Heart left ventricle (tissue), 16 donors: ENCODE measurements around the gene FEN1. TPM values are rescaled to one million over a fixed set of nuclear protein-coding genes. Genes with fewer than 3 reads are reported as not detected.
A peak's percentile ranks its signal among the peaks of the same experiment; 100 is the strongest.

Source experiments
- ATAC-seq, 4 donors: fragments of 200-7000 bp; cut with Tn5 transposase; one replicate each; pipeline ENCODE4 v1.9.1; 2020 to 2022; ENCODE audit warnings: moderate library complexity in 4 of 4, mild to moderate bottlenecking in 3 of 4, moderate number of reproducible peaks in 1 of 4
- DNase-seq, 5 donors: peaks; one replicate each; pipeline ENCODE4 v3.0.0-alpha.2; 2020
- H3K27ac ChIP-seq, 12 donors: fragments of 200-600 bp; sonication (generic) in 4 of 12; one replicate each; pipeline versions ENCODE4 v1.5.0 to v1.8.0; 2016 to 2022; ENCODE audit warnings: mild to moderate bottlenecking in 2 of 12
- H3K27me3 ChIP-seq, 9 donors: fragments of 200-600 bp; sonication (generic) in 2 of 9; one replicate each; pipeline versions ENCODE4 v1.5.1 to v1.8.0; 2016 to 2022; ENCODE audit warnings: mild to moderate bottlenecking in 3 of 9
- H3K36me3 ChIP-seq, 9 donors: fragments of 200-600 bp; sonication (generic) in 2 of 9; one replicate each; pipeline versions ENCODE4 v1.5.0 to v1.8.0; 2018 to 2022; ENCODE audit warnings: mild to moderate bottlenecking in 2 of 9
- H3K4me1 ChIP-seq, 12 donors: fragments of 200-600 bp; sonication (generic) in 4 of 12; one replicate each; pipeline versions ENCODE4 v1.5.0 to v1.8.0; 2016 to 2022; ENCODE audit warnings: mild to moderate bottlenecking in 3 of 12
- H3K4me3 ChIP-seq, 12 donors: fragments of 200-600 bp; sonication (generic) in 4 of 12; one replicate each; pipeline versions ENCODE4 v1.5.0 to v1.8.0; 2017 to 2022; ENCODE audit warnings: mild to moderate bottlenecking in 9 of 12, moderate library complexity in 4 of 12
- H3K9me3 ChIP-seq, 12 donors: fragments of 200-600 bp; sonication (generic) in 4 of 12; one replicate each; pipeline versions ENCODE4 v1.5.0 to v1.8.0; 2016 to 2022; ENCODE audit warnings: mild to moderate bottlenecking in 1 of 12
- CTCF ChIP-seq, 12 donors: fragments of 200-600 bp; sonication (generic) in 4 of 12; IDR thresholded peaks; one replicate each; pipeline versions ENCODE4 v1.5.0 to v1.8.0; 2018 to 2022; ENCODE audit warnings: antibody characterized with exemption in 12 of 12, mild to moderate bottlenecking in 5 of 12
- POLR2A ChIP-seq, 2 donors: fragments of 450-650 bp; IDR thresholded peaks; one replicate each; pipeline ENCODE4 v1.6.1; 2017; ENCODE audit warnings: antibody characterized with exemption in 2 of 2, mild to moderate bottlenecking in 2 of 2, moderate library complexity in 2 of 2
- WGBS, 4 donors: extraction: QIAGEN DNeasy Blood & Tissue Kit in 2 of 4; methylation state at CpG; one replicate each; pipeline versions ENCODE4 v1.1.5 to v1.1.7; 2013 to 2018; 5-methylcytosine and 5-hydroxymethylcytosine counted together
- intact Hi-C, 10 donors: fragments of 100-400 bp; cut with DNase I; formaldehyde crosslinking; loops; one replicate each; pipeline versions ENCODE4 v1.11.1 to v1.14.2; 2022
- polyA plus RNA-seq, 2 donors: library from polyadenylated mRNA; stranded (reverse); fragments of 200-250 nt; gene quantifications; one replicate each; pipeline ENCODE4 v1.2.3, GENCODE V29; 2013
- total RNA-seq, 9 donors: library from RNA; depleted of rRNA in 2 of 9; stranded (reverse); fragments of >200 nt in 2 of 9; fragmentation: NEBNext Ultra II Directional in 3 of 9; extraction: Animal tissue kit (Norgen Biotek cat#: 25700) in 3 of 9; gene quantifications; one replicate each; pipeline versions ENCODE4 v1.1.0 to v1.2.4, GENCODE V29; 2016 to 2023
- donor health status: ischemic (EF 13 %, LVEDD 7.1; RV severe dilation, severe dysfunction).
- donor health status: healthy with polysubstance abuse.
- donor health status: DM: no; HTN: yes; CAD: no.
- donor health status: DM: no; HTN: no; CAD: no.
- donor health status: ischemic (EF 25% LVEDD 6.9; RV normal size, moderate dysfunction).
- donor health status: ischemic (EF 25% LVEDD 5.7; RV mildly dilated, moderate dysfunction).
- donor health status: healthy.
- donor health status: DM: yes; HTN: yes; CAD: no.
- donor health status: ischemic (EF 35%, LVEDD 5.7; RV mildly dilated, moderate dysfunction).
- donor health status: nonischemic (EF 11% LVEDD 7.7; RV severe dilation, severe dysfunction).
- donor health status: DM: yes; HTN: yes; CAD: no.
- donor health status: PGD.
- donor health status: ischemic (EF 29% LVEDD 5.4; RV normal size, mild dysfunction).
- donor health status: nonischemic (EF 23%, LVEDD 6.1; RV moderate dilation, normal function).

The FEN1 gene
- total and polyA plus RNA-seq, 11 donors = 2.6 to 13.7 (median 6.8) TPM

- 30 to 74% (median 56%) methylated on average over 8 to 19 of the region's 19 CpGs for WGBS, 4 donors
- ATAC-seq = peak; percentile 72 to 89 (median 84)
- H3K4me3 ChIP-seq = no peak overlapping the region
- no peaks in the 10 kb centered on the region for H3K9me3 ChIP-seq
- peak; percentile 74 to 91 (median 84) for TF ChIP-seq CTCF (IDR thresholded peaks at IDR 0.05)
- TF ChIP-seq POLR2A (IDR thresholded peaks at IDR 0.05) = no peak
- H3K4me1 ChIP-seq = peaks cover 0 to 12% (median 6%) of the 10 kb centered on the region in 12 donors
- peak overlapping the region in 1 of 12 donors; percentile 9 for H3K27ac ChIP-seq
- peaks cover 0 to 5% (median 0%) of the 10 kb centered on the region in 9 donors for H3K27me3 ChIP-seq
- DNase-seq = peak; percentile 71 to 89 (median 83)
- intact Hi-C loops = loop anchor here in 2 of 10 donors (2.0 to 5.0 kb wide), 2 partner anchors 360 to 361 kb away; no protein-coding TSS in a partner anchor
- peaks cover 0 to 12% (median 1%) of the 10 kb centered on the region in 9 donors for H3K36me3 ChIP-seq
Measured at GRCh38 chr11:61747192-61747966, 45.3 kb upstream of the FEN1 start.

- TF ChIP-seq POLR2A (IDR thresholded peaks at IDR 0.05) (no peak), CTCF (IDR thresholded peaks at IDR 0.05) (peak in 1 of 12 donors; percentile 5)
- peak overlapping the region in 1 of 12 donors; percentile 9 for H3K27ac ChIP-seq
- peaks cover 0 to 11% (median 0%) of the 10 kb centered on the region in 9 donors for H3K36me3 ChIP-seq
- no peak overlapping the region for H3K4me3 ChIP-seq
- 37 to 67% (median 49%) methylated on average over 2 to 3 of the region's 3 CpGs for WGBS, 4 donors
- ATAC-seq = peak in 1 of 4 donors; percentile 8
- peaks cover 0 to 17% (median 7%) of the 10 kb centered on the region in 12 donors for H3K4me1 ChIP-seq
- no peaks in the 10 kb centered on the region for H3K9me3 ChIP-seq
- intact Hi-C loops = loop anchor here in 3 of 10 donors (2.0 to 5.0 kb wide), 2 partner anchors 359 to 361 kb away; no protein-coding TSS in a partner anchor
- no peak for DNase-seq
- H3K27me3 ChIP-seq = peaks cover 0 to 5% (median 2%) of the 10 kb centered on the region in 9 donors
Measured at GRCh38 chr11:61747967-61748285, 44.8 kb upstream of the FEN1 start.

GRCh38 chr11:61749591-61750217, 43.0 kb upstream of the FEN1 start:
- 61 to 70% (median 64%) methylated on average over 18 to 21 of the region's 21 CpGs for WGBS, 4 donors
- H3K9me3 ChIP-seq = no peaks in the 10 kb centered on the region
- H3K4me1 ChIP-seq = peaks cover 0 to 18% (median 7%) of the 10 kb centered on the region in 12 donors
- no peak for DNase-seq
- no peak overlapping the region for H3K4me3 ChIP-seq
- intact Hi-C loops = loop anchor here in 6 of 10 donors (2.0 to 5.0 kb wide), 2 partner anchors 358 to 359 kb away; no protein-coding TSS in a partner anchor
- H3K36me3 ChIP-seq = no peaks in the 10 kb centered on the region
- peaks cover 0 to 7% (median 2%) of the 10 kb centered on the region in 9 donors for H3K27me3 ChIP-seq
- TF ChIP-seq POLR2A (IDR thresholded peaks at IDR 0.05) (no peak), CTCF (IDR thresholded peaks at IDR 0.05) (no peak)
- H3K27ac ChIP-seq = no peak overlapping the region
- no peak for ATAC-seq
